Kidney glomerular epithelial cell (primary cell): ENCODE data around the gene CARD11.
"Not testable (repeated sequence)": the region's sequence is repeated elsewhere in the genome, so short reads cannot be mapped to it uniquely, and the experiment has no call there.

Experiments used
- DNase-seq: peaks from one replicate; lab custom pipeline; 2025; lab: John Stamatoyannopoulos, UW

Gene CARD11

DNA sequence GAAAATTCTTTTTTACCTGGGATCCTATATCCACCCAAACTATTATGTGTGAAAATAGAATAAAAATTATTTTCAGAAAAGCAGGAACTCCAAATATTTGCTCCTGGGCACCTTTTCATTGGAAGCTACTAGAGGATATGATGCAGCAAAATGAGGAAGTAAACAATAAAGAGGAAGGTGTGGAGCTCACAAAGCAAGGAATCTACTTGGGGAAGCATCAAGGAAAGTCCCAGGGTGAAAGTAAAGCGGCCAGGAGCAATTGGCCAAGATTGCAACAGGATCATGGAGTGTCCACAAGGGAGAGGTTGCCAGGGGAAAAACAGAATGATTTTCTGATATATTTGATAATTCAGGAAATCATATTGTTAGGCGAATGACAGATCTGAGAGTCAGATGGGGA is 80.8 kb downstream of the CARD11 start:
- DNase-seq: no peak

DNA sequence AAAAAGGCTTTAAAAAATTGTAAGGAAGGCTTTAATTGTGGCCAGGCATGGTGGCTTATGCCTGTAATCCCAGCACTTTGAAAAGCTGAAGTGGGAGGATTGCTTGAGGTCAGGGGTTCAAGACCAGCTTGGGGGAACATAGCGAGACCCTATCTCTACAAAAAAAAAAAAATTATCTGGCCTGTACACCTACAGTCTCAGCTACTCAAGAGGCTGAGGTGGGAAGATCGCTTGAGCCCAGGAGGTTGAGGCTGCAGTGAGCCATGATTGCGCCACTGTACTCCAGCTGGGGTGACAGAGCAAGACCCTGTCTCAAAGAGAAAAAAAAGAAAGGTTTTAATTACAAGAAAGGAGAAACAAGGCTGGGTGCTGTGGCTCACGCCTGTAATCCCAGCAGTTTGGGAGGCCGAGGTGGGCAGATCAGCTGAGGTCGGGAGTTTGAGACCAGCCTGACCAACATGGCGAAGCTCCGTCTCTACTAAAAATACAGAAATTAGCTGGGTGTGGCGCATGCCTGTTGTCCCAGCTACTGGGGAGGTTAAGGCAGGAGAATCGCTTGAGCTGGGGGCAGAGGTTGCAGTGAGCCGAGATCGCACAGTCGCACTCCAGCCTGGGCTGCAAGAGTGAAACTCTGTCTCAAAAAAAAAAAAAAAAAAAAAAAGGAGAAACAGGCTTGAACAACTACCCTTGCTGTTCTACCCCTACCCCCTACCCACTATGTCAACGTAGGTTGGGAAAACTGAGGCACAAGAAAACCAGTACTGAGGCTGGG is 83.7 kb downstream of the CARD11 start:
- DNase-seq: no peak

DNA sequence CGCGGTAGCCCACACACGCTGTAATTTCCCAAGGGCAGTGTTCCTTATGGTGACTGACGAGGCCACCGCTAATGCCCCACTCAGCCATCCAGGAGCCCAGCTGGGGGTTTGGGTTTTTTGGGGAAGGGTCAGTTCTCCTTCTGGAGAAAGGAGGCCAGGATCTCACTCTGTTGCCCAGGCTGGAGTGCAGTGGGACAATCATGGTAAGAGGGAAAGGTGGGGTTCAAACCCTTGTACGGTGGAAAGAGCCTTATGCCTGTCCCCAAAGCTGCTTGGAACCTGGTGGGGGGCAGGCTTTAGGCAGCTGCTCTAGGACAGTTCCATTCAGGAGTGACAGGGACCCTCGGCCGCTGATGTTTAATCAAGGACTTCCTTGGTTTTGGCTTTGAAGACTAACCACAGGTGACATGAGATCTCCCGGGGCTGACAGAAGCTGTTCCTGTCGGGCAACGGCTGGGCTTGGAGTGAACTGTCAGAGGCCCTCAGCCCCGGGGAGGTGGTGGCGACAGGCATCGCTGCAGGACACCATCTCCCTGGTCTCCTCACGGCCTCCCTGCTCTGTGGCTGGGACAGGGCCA is 84.5 kb downstream of the CARD11 start:
- no peak for DNase-seq

DNA sequence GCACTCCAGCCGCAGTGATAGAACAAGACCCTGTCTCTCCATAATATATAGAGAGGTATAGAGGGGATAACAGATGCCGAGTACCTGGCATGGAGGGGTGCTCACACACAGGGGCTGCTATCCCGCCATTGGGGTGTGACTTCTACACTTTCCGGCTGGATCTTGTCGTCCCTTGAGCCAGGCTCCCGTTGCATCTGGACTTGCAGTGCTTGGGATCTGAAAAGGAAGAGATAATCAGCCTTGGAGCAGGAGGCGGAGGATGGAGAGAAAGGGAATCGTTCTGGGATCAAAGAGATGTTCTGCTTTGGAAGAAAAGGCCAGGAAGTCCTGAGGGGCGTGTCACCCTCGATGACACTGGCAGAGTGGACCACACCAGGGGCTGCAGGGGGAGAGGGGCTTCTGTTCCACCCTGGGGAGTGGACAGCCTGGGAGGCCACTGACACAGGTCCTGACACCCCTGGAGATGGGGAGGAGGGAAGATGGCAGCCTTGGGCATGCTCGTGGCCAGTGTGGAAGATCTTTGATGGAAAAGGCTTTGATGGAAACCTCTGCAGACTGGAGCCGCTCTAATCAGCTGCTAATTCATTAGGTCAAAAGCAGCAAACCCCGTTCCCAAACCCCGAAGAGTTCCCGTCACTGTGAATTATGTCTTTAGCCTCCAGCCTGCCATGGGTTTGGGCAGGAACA is 85.1 kb downstream of the CARD11 start:
- no peak for DNase-seq

DNA sequence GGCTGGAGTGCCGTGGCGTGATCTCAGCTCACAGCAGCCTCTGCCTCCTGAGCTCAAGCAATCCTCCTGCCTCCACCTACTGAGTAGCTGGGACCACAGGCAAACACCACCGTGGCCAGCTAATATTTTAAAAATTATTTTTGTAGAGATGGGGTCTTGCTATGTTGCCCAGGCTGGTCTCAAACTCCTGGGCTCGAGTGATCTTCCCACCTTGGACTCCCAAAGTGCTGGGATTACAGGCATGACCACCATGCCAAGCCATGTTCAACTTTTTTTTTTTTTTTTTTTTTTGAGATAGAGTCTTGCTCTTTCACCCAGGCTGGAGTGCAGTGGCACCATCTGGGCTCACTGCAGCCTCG is 86.3 kb downstream of the CARD11 start:
- not testable (repeated sequence) for DNase-seq

DNA sequence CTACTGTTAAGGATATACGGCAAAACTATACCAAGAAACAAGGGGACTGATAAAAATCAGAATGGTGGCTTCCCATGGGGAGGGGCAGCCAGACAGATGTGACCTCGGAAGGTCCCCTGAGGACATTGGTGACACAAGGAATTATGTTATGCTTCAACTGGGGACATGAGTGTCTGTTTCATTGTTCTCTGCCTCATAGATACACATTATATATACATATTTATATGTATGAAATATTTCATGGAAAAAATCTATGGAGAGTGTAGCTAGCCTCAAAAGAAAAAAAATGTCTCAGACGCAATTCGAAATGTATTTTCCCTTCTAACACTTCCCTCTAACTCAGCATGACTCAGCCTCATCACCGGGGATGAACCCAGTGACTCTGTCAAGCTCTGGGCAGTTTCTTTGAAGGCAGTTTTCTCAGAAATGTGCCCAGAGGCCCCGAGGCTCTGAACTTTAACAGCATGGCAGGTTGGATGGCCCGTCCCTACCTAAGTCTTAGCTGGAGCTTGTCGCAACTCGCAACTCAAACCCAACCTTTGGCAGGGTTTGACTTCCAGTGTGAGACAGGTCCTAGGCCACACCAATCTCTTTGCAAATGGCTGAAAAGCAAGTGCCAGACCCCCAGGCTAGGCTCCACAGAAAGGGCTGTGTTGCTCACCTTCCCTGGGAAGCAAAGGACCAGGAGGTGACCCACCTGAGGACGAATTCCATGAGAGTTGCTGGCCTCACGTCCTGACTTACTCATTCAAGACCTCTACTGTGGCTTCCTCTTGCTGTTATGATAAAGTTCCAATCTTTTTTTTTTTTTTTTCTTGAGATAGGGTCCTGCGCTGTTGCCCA is 86.9 kb downstream of the CARD11 start:
- DNase-seq: peak; percentile 4

DNA sequence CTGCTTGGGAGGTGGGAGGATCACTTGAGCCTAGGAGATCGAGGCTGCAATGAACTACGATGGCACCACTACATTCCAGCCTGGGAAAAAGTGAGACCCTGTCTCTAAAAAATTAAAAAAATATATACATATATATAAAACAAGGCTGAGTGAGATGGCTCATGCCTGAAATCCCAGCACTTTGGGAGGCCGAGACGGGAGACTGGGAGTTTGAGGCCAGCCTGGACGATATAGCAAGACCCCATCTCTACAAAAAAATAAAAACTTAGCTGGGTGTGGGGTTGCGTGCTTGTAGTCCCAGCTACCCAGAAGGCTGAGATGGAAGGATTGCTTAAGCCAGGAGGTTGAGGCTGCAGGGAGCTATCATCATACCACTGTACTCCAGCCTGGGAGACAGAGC is 87.6 kb downstream of the CARD11 start:
- DNase-seq: no peak

DNA sequence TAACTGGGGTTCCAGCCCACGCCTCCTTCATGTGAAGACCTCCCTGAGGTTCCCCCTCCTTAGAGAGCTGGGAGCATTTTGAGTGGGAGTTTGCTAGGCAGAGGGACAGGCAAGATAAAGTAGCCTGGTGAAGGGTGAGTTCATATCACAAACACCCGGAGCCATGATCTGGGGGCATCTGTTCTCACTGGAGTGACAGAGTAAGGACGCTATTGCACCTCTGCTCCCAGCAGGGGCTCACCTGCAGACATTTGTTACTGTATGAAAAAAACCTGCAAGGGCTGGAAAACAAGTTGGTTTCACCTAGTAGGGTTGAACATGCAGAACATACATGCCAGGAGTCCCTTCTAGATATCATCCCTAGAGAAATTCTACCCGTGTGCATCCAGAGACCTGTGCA is 88.4 kb downstream of the CARD11 start:
- no peak for DNase-seq

DNA sequence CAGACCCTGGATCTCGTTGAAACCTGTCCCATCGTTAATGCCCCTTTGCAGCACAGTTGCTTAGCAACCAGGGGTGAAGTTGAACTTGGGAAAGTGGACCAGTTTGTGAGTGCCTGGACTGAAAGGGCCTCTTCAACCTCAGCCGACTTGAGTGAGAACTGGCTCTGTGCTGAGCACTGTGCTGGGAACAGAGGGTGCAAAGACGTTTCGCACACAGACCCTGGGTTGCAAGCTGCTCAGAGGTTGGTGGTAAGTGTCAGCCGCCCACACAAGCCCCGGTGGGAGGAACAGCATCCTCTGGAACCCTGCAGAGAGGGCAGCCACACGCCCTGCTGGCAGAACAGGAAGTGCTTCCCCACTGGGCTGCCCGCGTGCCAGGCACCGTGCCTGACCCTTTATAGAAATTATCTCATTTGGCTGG is 89.2 kb downstream of the CARD11 start:
- DNase-seq: no peak

DNA sequence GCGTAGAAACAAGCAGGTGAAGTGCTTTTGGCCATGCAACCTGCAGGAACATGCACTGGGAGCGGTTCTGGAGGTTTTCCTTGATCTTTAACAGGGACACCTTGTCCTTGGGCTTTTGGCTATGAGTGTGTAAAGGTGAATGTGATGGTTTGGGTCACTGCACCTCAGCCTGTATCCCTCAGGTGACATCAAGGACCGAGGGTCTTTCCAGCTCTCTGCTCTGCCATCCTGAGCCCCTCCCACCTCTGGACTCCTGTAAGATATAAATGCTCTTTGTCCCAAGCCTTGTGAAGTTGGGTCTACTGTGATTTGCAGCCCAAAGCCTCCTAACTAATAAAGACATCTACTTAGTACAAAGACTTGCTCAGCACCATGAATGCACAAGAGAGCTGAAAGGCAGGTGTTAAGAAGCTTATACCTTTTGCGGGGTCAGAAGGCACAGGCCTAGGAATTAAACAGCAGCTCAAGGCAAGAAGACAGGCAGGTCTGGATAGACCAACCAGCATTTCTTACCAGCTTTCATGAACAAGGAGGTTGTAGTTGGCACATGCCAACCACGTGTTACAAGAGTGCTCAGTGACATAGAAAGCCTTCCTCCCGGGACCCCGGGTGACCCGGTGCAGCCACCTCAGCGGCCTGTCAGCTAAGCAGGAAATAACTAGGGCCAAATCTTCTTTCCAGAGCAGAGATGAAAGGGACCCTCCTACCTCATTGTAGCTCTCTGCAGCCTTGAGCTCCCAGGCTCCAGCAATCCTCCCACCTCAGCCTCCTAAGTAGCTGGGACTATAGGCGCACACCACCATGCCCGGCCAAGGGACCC is 89.9 kb downstream of the CARD11 start:
- DNase-seq: no peak

DNA sequence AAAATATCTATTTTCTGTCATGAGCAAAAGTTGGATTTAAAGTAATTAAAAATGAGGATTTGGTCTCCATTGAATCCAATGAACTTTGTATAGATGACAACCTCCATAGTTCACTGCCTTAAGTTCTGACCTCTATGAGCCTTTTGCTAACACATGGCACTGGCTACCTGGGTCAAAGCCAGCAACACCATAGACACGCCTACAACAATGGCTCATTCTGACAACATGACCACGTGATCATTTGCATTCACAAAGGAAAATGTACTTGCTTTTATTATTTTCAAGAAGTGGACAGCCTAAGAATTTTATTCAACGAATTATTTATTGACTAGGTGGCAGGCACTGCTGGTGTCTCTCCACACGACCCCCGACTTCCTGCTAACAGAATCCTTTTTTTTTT is 90.6 kb downstream of the CARD11 start:
- no peak for DNase-seq

DNA sequence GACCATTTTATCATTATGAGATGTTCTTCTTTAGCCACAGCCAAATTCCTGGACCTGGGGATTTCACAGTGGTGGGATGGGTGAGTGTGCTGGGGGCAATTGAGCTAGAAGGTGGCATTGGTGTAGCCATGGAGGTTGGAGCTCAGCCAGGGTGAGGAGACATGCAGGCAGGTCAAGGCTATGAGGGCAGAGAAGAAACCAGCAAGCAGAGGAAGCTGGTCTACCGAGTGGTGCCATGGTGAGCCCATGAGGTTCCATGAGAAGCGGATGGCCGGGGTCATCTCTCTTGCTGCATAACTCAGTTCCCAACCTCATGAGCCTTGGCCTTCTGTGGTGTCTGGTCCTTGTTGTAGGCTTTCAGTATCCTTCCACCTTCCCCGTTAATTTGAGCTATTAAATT is 91.4 kb downstream of the CARD11 start:
- no peak for DNase-seq

DNA sequence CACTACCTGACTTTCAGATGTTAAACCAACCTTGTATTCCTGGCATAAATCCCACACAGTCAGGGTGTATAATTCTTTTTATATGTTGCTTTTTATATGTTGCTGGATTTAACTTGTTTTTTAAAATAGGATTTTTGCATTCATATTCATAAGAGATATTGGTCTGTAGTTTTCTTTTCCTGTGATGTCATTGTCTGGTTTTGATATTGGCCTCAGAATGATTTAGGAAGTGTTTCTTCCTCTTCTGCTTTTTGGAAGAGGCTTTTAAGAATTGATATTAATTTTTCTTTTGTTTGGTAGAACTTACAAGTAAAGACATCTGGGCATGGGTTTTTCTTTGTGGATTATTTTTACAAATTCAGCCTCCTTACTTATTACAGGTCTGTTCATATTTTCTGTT is 93.1 kb downstream of the CARD11 start:
- DNase-seq: no peak

DNA sequence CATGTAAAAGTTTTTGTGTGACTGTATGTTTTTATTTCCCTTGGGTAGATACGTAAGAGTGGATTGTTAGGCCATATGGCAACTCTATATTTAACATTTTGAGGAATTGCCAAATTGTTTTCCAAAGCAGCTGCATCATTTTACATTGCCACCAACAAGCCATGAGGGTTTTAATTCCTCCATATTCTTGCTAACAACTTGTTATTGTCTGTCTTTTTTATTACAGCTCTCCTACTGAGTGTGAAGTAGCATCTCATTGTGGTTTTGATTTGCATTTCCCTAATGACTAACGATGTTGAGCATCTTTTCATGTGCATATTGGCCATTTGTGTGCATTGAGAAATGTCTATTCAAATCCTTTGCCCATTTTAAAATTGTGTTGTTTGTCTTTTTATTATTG is 94.9 kb downstream of the CARD11 start:
- DNase-seq: no peak

DNA sequence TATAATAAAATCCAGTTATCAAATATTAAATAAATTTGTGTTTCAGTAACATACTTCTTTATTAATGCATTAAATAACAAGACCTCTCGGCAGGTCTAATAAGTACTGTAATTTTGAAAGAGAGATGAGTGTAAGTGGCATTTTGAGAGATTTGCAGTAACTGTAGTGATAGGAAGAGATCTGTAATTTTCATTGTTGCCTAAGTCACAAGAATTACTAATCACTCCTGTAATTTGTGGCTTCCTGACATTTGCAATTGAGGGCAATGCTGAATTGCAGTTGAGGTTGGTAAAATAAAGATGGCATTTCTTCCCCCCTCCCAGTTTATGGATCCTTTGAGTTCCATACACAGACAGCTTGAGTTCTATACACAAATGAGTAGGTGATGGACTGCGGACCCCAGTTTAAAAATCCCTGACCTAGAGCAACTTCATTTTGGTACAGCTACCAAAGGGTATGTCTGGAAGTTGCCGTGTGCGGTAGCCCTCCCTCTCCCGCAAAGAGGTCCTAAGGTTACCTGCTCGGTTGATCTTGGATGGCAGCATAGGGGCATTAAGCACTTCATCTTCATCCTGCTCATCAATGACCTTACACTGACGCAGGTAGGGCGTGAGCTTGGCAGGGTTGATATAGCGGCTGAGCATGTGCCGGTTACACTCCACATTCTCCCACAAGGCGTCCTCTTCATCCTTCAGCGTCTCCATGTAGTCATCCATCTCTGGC is 96.4 kb downstream of the CARD11 start:
- no peak for DNase-seq

DNA sequence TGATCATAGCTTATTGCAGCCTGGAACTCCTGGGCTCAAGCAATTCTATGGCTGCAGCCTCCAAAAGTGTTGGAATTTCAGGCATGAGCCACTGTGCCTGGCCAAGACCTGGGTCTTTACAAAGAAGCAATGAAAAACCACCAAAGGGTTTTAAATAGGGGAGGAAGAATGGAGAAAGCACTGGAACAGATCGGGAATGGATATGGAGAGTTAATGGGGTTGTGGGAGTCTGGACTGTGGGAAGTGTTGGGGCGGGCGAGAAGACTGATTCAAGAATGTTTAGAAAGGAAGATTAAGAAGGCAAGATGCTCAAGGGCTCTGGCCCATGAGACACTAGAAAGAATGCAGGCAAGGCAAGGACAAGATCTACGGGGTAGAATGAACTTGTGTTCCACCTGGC is 98.5 kb downstream of the CARD11 start:
- no peak for DNase-seq

DNA sequence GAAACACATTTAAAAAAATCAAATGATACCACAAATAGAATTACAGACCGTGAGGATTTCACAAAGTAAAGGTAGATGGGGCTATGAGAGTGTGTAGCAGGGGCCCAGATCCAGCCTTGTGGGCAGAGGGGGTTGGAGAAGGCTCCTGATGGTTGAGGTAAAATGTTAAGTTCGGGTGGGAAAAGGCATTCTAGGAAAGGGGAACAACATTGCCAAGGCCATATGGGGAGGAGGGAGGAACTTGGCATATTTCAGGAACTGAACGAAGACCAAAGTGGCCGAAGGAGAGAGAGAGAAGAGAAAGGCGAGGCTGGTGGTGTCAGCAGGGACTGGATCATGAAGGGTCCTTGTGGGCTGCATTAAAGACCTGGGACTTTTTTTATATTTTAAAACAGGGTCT is 98.9 kb downstream of the CARD11 start:
- no peak for DNase-seq

DNA sequence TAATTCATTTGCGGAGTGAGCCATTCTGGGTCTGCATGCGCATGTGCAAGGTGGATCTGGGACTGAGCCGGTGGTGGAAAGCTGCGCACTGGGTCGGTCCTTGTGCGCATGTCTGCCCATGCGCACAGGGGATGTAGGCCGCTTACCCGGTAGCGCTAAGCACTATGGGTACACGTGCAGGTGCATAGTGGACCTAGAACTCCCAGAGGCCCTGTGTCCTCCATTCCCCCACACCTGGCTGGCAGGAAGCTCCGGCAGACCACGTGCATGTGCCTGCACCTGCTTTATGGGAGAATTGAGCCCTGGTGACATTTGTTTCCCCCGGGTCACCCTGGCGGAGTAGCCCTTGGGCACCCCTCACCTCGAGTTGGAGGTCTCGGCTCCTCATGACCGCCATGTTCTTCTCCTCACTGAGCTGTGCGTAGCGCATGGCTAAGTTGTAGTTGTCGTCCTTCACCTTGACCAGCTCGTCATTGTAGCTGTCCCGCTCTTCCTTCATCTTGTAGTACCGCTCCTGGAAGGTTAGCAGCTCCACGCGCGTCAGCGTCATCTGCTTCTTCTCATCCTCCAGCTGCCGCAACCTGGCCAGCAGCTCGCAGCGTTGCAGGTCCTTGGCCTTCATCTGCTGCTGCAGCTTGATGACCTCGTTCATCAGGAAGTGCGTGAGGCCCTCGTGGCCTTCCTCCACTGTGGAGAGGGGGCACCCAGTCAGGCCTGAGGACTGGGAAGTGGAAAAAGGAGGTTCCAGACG is 99.6 kb downstream of the CARD11 start:
- DNase-seq: no peak

DNA sequence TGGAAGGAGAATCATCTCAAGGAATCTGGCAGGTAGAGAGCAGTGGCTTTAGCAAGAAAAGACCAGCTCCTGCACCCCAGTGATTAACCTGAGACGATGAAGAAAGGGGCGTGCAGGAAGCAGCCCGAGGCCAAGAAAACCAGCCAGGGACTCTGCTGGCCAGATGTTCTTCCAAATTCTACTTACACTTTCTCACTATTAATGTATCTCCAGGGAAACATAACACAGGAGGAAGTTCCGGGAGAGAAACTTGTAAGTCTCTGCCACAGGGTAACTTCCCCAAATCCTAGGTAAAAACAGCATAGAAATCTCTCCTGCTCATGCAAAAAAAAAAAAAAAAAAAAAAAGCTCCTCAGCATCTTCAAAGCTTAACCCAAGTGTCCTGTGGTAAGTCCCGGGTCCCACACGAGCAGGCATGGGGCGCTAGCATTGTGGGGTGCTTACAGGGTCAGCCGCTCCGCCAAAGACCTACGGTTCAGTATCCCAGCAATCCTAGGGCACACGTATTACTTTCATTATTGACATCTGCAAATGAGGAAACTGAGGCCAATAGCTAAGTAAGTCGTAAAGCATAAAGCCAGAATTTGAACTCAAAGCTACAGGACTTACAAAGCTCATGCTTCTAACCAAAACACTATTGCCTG is 102.3 kb downstream of the CARD11 start:
- DNase-seq: no peak

DNA sequence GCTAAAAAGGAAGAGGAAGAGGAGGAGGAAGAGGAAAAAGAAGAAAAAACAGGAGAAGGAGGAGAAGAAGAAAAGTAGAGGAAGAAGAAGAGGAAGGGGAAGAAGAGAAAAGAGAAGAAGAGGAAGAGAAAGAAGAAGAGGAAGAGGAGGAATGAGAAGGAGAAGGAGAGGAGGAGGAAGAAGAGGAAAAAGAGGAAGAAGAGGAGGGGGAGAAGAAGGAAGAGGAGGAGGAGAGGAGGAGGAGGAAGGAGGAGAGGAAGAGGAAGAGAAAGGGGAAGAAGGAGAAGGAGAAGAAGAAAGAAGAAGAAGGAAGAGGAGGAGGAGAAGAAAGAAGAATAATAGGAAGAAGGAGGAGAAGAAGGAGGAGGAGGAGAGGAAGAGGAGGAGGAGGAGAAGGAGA is 103.2 kb downstream of the CARD11 start:
- DNase-seq: no peak
